GM12878 (cell line): Measurements from ENCODE around the gene ITFG1. TPM values are rescaled to one million over a fixed set of nuclear protein-coding genes. Genes with fewer than 3 reads are reported as not detected.

ENCODE experiments used
- ATAC-seq: fragments of 200-7000 bp; cut with Tn5 transposase; 3 replicates; pipeline ENCODE4 v1.9.1; 2020; ENCODE audit warnings: mild to moderate bottlenecking, moderate library complexity
- BruUV-seq: library from RNA; stranded (reverse); fragments of 400-500 nt; replicated peaks from 2 replicates; lab custom pipeline; 2021; lab: Mats Ljungman, UMichigan
- CTCF ChIA-PET: fragments of 300-600 bp; sonication (Branson Sonifier 250); formaldehyde crosslinking; extraction: SDS; loops from one replicate; lab custom pipeline; 2021; ENCODE audit warnings: inconsistent platforms; lab: Yijun Ruan, JAX
- POLR2A ChIA-PET: fragments of 350-600 bp; formaldehyde crosslinking; extraction: SDS; loops from one replicate; lab custom pipeline; 2021; ENCODE audit warnings: inconsistent platforms; lab: Charles Lee
- RAD21 ChIA-PET: fragments of 300-600 bp; sonication (Branson Sonifier 250); formaldehyde crosslinking; loops from one replicate; lab custom pipeline; 2023; ENCODE audit warnings: antibody characterized with exemption; ENCODE audit not compliant: unreplicated experiment; lab: Charles Lee
- SMC1A ChIA-PET: fragments of 300-600 bp; sonication (Branson Sonifier 250); formaldehyde crosslinking; loops from one replicate; lab custom pipeline; 2023; ENCODE audit not compliant: unreplicated experiment, uncharacterized antibody; lab: Charles Lee
- DNase-seq: peaks from one replicate; pipeline ENCODE4 v3.0.0-alpha.2; 2011; ENCODE audit warnings: low read depth, low spot score
- FAIRE-seq: peaks from 3 replicates; lab custom pipeline; 2011; peaks lifted over from hg19 to GRCh38; lab: Jason Lieb, UNC
- H2AFZ ChIP-seq: 2 replicates; pipeline ENCODE4 v1.6.0; 2011; ENCODE audit warnings: low read depth, low read length, control low read depth; ENCODE audit not compliant: control insufficient read depth
- H3K27ac ChIP-seq: 2 replicates; pipeline ENCODE4 v1.5.1; 2011; ENCODE audit warnings: control low read depth; ENCODE audit not compliant: control insufficient read depth, insufficient read depth
- H3K27me3 ChIP-seq, 2 experiments: replicated peaks in 1 of 2; 2 replicates each; pipeline versions ENCODE4 v1.6.0 to v1.6.1; 2011; ENCODE audit warnings: low read length in 1 of 2; ENCODE audit not compliant: control insufficient read depth in 2 of 2, insufficient read depth in 2 of 2
- H3K36me3 ChIP-seq, 2 experiments: 2 replicates each; pipeline ENCODE4 v1.5.1; 2011; ENCODE audit warnings: low read length in 1 of 2; ENCODE audit not compliant: control insufficient read depth in 2 of 2, insufficient read depth in 2 of 2
- H3K4me1 ChIP-seq: 2 replicates; pipeline ENCODE4 v1.6.1; 2011; ENCODE audit warnings: mild to moderate bottlenecking, low read length, moderate library complexity, mixed read lengths; ENCODE audit not compliant: control insufficient read depth, insufficient read depth
- H3K4me2 ChIP-seq: 2 replicates; pipeline ENCODE4 v1.6.0; 2011; ENCODE audit warnings: control low read depth; ENCODE audit not compliant: control insufficient read depth, insufficient read depth
- H3K4me3 ChIP-seq: fragments of 200-600 bp; sonication (generic); 2 replicates; pipeline ENCODE4 v1.5.1; 2016
- H3K79me2 ChIP-seq: 2 replicates; pipeline ENCODE4 v1.6.0; 2011; ENCODE audit warnings: low read length; ENCODE audit not compliant: control insufficient read depth, insufficient read depth
- H3K9ac ChIP-seq: 2 replicates; pipeline ENCODE4 v1.8.0; 2011; ENCODE audit warnings: low read length, control low read depth, mixed read lengths; ENCODE audit not compliant: control insufficient read depth, insufficient read depth
- H3K9me3 ChIP-seq: replicated peaks from 3 replicates; pipeline ENCODE4 v1.5.1; 2011; ENCODE audit warnings: mild to moderate bottlenecking, low read length; ENCODE audit not compliant: control insufficient read depth, insufficient read depth
- H4K20me1 ChIP-seq: 2 replicates; pipeline ENCODE4 v1.6.0; 2011; ENCODE audit not compliant: control insufficient read depth, insufficient read depth
- EP300 ChIP-seq, 2 experiments: fragments of 150-350 bp in 1 of 2; IDR thresholded peaks; 2 replicates each; pipeline ENCODE4 v1.6.1; 2011 to 2012; ENCODE audit warnings: low read depth in 2 of 2, low read length in 2 of 2, borderline replicate concordance in 1 of 2, improper control_type of control experiment in 1 of 2, inconsistent platforms in 1 of 2; ENCODE audit not compliant: control insufficient read depth in 1 of 2
- NFXL1 ChIP-seq: fragments of 450-650 bp; IDR thresholded peaks from 2 replicates; pipeline ENCODE4 v1.6.1; 2017; ENCODE audit warnings: antibody characterized with exemption, mild to moderate bottlenecking, borderline replicate concordance
- RELA ChIP-seq: fragments of 450-650 bp; IDR thresholded peaks from 2 replicates; pipeline ENCODE4 v1.8.0; 2014; ENCODE audit warnings: borderline replicate concordance; ENCODE audit not compliant: partially characterized antibody
- WGBS: methylation state at CpG from one replicate; pipeline ENCODE4 v1.1.6; 2016; ENCODE audit warnings: low lambda C conversion rate; ENCODE audit not compliant: insufficient replicate concordance, insufficient coverage; ENCODE audit errors: missing lambda C conversion rate; 5-methylcytosine and 5-hydroxymethylcytosine counted together
- in situ Hi-C: fragments of 300-500 bp; cut with MboI; formaldehyde crosslinking; loops from 9 replicates; pipeline ENCODE4 v1.14.3; 2018; ENCODE audit warnings: mixed read lengths
- intact Hi-C: fragments of 100-400 bp; cut with micrococcal nuclease; formaldehyde crosslinking; loops from one replicate; pipeline ENCODE4 v1.14.2; 2022; ENCODE audit not compliant: unreplicated experiment
- polyA plus RNA-seq, 11 experiments: library from polyadenylated mRNA; depleted of rRNA in 4 of 11; unstranded in 6 of 11; stranded (reverse) in 5 of 11; fragments of >200 nt; fragmentation: Nextera tagmentation in 4 of 11; fragmentation: Illumina TruSeq in 1 of 11; extraction: Ambion mirVana in 4 of 11; extraction: Trizol in 1 of 11; gene quantifications; 1 replicate in 1 of 11; 2 replicates in 10 of 11; pipeline versions ENCODE4 v1.2.1 to v1.2.3, GENCODE V29; 2011 to 2016; ENCODE audit warnings: inconsistent platforms in 2 of 11, missing spikeins in 2 of 11, low read depth in 1 of 11
- total RNA-seq, 4 experiments: library from RNA; depleted of rRNA in 3 of 4; stranded (reverse); fragments of >200 nt in 3 of 4; fragmentation: Illumina TruSeq in 1 of 4; extraction: Trizol in 1 of 4; gene quantifications; 2 replicates each; pipeline versions ENCODE4 v1.2.1 to v1.2.3, GENCODE V29; 2013 to 2021
- TF ChIP-seq, protein P1 (sequence below), 3 experiments: IDR thresholded peaks in 2 of 3; conservative IDR thresholded peaks in 1 of 3; 2 replicates each; pipeline ENCODE4 v1.5.1; 2011; ENCODE audit warnings: low read depth in 3 of 3, low read length in 3 of 3, mild to moderate bottlenecking in 3 of 3, control low read depth in 2 of 3, moderate library complexity in 2 of 3, inconsistent platforms in 1 of 3, mixed read lengths in 1 of 3; ENCODE audit not compliant: control insufficient read depth in 2 of 3, insufficient read depth in 1 of 3; ENCODE audit errors: extremely low read depth in 1 of 3

ITFG1 gene
- total and polyA plus RNA-seq, 10 of the 15 experiments (the other 5 are each of a cell fraction or from before 2014, with no cell fraction given) = 9.3 to 56.3 (median 28.6) TPM

DNA sequence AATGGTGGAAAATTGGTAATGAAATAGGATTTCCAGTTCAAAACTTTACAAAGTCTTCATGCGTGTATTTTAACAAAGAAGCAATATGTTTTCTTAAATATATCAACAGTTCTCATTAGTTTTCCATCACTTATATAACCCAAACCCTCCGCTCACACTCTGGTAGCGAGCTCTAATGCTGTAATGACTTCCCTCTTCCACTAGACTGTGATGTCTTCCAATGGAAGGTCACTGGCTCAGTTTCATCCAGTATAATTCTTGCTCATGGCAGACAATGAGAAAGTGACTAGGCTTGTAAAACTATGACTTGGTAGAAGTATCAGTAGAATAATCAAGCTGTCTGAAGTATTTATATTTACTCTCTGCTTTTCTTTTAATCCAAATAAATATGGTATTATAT lies 349.9 kb downstream of the ITFG1 start:
- ATAC-seq (no peak), FAIRE-seq (no peak), DNase-seq (no peak)
- TF ChIP-seq EP300 (IDR thresholded peaks at IDR 0.05; ENCODE audit: borderline replicate concordance in 1 of 2, control insufficient read depth in 1 of 2, low read depth in 2 of 2, low read length in 2 of 2) = no peak
- TF ChIP-seq, protein P1, sequence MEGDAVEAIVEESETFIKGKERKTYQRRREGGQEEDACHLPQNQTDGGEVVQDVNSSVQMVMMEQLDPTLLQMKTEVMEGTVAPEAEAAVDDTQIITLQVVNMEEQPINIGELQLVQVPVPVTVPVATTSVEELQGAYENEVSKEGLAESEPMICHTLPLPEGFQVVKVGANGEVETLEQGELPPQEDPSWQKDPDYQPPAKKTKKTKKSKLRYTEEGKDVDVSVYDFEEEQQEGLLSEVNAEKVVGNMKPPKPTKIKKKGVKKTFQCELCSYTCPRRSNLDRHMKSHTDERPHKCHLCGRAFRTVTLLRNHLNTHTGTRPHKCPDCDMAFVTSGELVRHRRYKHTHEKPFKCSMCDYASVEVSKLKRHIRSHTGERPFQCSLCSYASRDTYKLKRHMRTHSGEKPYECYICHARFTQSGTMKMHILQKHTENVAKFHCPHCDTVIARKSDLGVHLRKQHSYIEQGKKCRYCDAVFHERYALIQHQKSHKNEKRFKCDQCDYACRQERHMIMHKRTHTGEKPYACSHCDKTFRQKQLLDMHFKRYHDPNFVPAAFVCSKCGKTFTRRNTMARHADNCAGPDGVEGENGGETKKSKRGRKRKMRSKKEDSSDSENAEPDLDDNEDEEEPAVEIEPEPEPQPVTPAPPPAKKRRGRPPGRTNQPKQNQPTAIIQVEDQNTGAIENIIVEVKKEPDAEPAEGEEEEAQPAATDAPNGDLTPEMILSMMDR (IDR thresholded peaks at IDR 0.05 in 2 of 3, conservative IDR thresholded peaks at IDR 0.05 in 1 of 3; ENCODE audit: control insufficient read depth in 2 of 3, extremely low read depth in 1 of 3, insufficient read depth in 1 of 3, low read depth in 3 of 3, low read length in 3 of 3) = peak in 1 of 3 experiments; percentile 14; a peak in 1 of 6 replicates
- TF ChIP-seq RELA = no peak
- no peak for TF ChIP-seq NFXL1
- Histone ChIP-seq H3K9me3 (no peaks in the 10 kb centered on the region), H3K27me3 (no peaks in the 10 kb centered on the region), H3K4me2 (no peak overlapping the region), H3K9ac (no peak overlapping the region), H3K4me3 (no peak overlapping the region), H3K79me2 (no peaks in the 10 kb centered on the region), H3K36me3 (peaks cover 0 to 1% of the 10 kb centered on the region in 2 experiments; a peak in 3 of 4 replicates), H2AFZ (no peak overlapping the region), H3K27ac (no peak overlapping the region), H3K4me1 (no peaks in the 10 kb centered on the region; the same call in 1 of the 2 replicates), H4K20me1 (no peaks in the 10 kb centered on the region)
- intact Hi-C loops (no loop called here), in situ Hi-C loops (no loop called here)
- ChIA-PET CTCF (interaction anchor here (1.2 to 3.0 kb wide), 3 partner anchors 25 to 63 kb away, joined by 3 to 13 read pairs (median 7); no protein-coding TSS in a partner anchor), SMC1A (interaction anchor here (0.7 to 1.8 kb wide), 6 partner anchors 8 to 71 kb away, joined by 3 to 7 read pairs (median 4); partner anchors contain the start of gene NETO2), POLR2A (interaction anchor here (1.2 kb wide), 1 partner anchor 23 kb away, joined by 3 read pairs; no protein-coding TSS in a partner anchor), RAD21 (interaction anchor here (0.6 to 1.0 kb wide), 3 partner anchors 25 to 1080 kb away, joined by 3 to 4 read pairs (median 4); no protein-coding TSS in a partner anchor)
- WGBS = 98% methylated on average over 3 of the region's 3 CpGs
- no TSS peak for BruUV-seq
